Dedifferentiated amniotic fluid mesenchymal stem cell (primary cell): ENCODE data around the gene NEURL1.
"Not testable (repeated sequence)": the region's sequence is repeated elsewhere in the genome, so short reads cannot be mapped to it uniquely, and the experiment has no call there.

Experiments
- DNase-seq: peaks from one replicate; pipeline ENCODE4 v3.0.0-alpha.2; 2016; ENCODE audit errors: extremely low spot score

The NEURL1 gene

GRCh38 chr10:103607051-103607450 is 113.5 kb downstream of the NEURL1 start:
- not testable (repeated sequence) for DNase-seq

GRCh38 chr10:103608056-103608455 is 114.6 kb downstream of the NEURL1 start:
- not testable (repeated sequence) for DNase-seq

GRCh38 chr10:103609231-103610082 is 116.0 kb downstream of the NEURL1 start:
- DNase-seq = no peak

- no peak for DNase-seq
Measured at GRCh38 chr10:103610083-103610472, 116.6 kb downstream of the NEURL1 start.

- DNase-seq = no peak
Measured at GRCh38 chr10:103610921-103611511, 117.5 kb downstream of the NEURL1 start.

- DNase-seq = peak; percentile 32
Measured at GRCh38 chr10:103612462-103613365, 119.2 kb downstream of the NEURL1 start.

GRCh38 chr10:103613616-103614015 is 120.1 kb downstream of the NEURL1 start:
- DNase-seq = no peak

GRCh38 chr10:103614306-103615158 is 121.0 kb downstream of the NEURL1 start:
- DNase-seq = no peak

- peak; percentile 75 for DNase-seq
Measured at GRCh38 chr10:103616705-103617601, 123.4 kb downstream of the NEURL1 start.

GRCh38 chr10:103617602-103618385 is 124.3 kb downstream of the NEURL1 start:
- no peak for DNase-seq

- peak; percentile 29 for DNase-seq
Measured at GRCh38 chr10:103618575-103619423, 125.3 kb downstream of the NEURL1 start.

- no peak for DNase-seq
Measured at GRCh38 chr10:103619424-103620351, 126.2 kb downstream of the NEURL1 start.

- no peak for DNase-seq
Measured at GRCh38 chr10:103620352-103620740, 126.8 kb downstream of the NEURL1 start.

GRCh38 chr10:103620891-103621782 is 127.6 kb downstream of the NEURL1 start:
- DNase-seq = no peak

- DNase-seq = no peak
Measured at GRCh38 chr10:103621783-103622125, 128.2 kb downstream of the NEURL1 start.

GRCh38 chr10:103622286-103622685 is 128.8 kb downstream of the NEURL1 start:
- DNase-seq = no peak
